ELF-1 (cell line): ENCODE data around the gene DNM2.
A peak's percentile ranks its signal among the peaks of the same experiment; 100 is the strongest.
"Not testable (repeated sequence)": the region's sequence is repeated elsewhere in the genome, so short reads cannot be mapped to it uniquely, and the experiment has no call there.

ENCODE experiments used
- DNase-seq: peaks from one replicate; pipeline ENCODE4 v3.0.0-alpha.2; 2016; ENCODE audit warnings: low read depth, low spot score

Gene DNM2

GRCh38 chr19:10835754-10836478 lies 118.0 kb downstream of the DNM2 start, which contains the start of gene TMED1:
Gene TMED1 (minus strand): TSS chr19:10836212. CDS start chr19:10836191, 21 bp downstream.
- peak; percentile 100 for DNase-seq

GRCh38 chr19:10836479-10837330 lies 118.8 kb downstream of the DNM2 start:
- no peak for DNase-seq

DNA sequence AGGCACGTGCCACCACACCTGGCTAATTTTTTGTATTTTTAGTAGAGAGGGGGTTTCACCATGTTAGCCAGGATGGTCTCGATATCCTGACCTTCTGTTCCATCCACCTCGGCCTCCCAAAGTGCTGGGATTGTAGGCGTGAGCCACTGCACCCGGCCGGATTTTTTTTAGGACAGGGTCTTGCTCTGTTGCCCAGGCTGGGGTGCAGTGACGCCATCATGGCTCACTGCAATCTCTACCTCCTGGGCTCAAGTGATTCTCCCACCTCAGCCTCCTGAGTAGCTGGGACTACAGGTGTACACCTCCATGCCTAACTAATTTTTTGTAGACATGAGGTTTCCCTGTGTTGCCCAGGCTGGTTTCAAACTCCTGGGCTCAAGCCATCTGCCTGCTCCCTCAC lies 119.8 kb downstream of the DNM2 start:
- not testable (repeated sequence) for DNase-seq

- no peak for DNase-seq
Measured at GRCh38 chr19:10838377-10838776, 120.5 kb downstream of the DNM2 start.

- no peak for DNase-seq
Measured at GRCh38 chr19:10839114-10840050, 121.5 kb downstream of the DNM2 start.

DNA sequence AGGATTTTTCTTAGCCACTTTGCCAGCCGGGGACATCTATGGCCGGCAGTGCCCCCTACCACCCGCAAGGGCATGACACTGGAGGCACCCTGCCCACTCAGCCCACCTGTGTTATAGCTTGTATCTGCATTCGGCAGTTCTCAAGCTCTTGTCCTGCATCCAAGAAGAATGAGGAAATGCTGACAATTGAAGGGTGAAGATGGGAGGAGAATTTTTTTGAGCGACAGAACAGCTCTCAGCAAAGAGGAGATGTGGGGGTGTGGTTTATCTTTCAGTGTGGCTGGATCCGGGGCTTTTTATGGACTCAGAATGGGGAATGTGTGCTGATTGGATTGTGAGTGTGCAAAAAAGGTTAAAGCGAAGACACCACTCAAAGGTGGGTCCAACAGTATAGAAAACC lies 124.9 kb downstream of the DNM2 start:
- no peak for DNase-seq

- no peak for DNase-seq
Measured at GRCh38 chr19:10846500-10847202, 128.8 kb downstream of the DNM2 start.

GRCh38 chr19:10848230-10848856 lies 130.5 kb downstream of the DNM2 start, which contains the start of gene C19orf38:
Gene C19orf38 (plus strand): TSS chr19:10848415. CDS start chr19:10848509, 94 bp downstream.
- no peak for DNase-seq

DNA sequence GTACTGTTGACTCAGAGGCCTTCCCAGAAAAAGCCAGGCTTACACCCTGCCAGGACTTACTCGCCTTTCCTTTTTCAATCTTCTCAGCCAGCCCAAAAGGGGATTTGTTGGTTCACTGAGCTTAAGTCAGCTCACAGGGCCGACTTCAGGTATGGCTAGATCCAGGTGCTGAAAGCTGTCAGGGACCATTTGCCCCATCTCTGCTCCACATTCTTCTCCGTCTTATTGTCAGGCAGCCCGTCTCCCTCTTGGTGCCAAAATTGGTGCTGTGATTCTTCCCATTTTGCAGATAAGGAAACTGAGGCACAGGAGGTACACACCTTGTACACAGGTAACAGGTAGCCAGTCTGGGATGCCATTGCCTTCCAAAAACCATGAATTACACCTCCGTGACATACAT lies 132.8 kb downstream of the DNM2 start:
- DNase-seq = no peak

- no peak for DNase-seq
Measured at GRCh38 chr19:10852098-10852800, 134.4 kb downstream of the DNM2 start.

- no peak for DNase-seq
Measured at GRCh38 chr19:10852941-10853340, 135.1 kb downstream of the DNM2 start.

DNA sequence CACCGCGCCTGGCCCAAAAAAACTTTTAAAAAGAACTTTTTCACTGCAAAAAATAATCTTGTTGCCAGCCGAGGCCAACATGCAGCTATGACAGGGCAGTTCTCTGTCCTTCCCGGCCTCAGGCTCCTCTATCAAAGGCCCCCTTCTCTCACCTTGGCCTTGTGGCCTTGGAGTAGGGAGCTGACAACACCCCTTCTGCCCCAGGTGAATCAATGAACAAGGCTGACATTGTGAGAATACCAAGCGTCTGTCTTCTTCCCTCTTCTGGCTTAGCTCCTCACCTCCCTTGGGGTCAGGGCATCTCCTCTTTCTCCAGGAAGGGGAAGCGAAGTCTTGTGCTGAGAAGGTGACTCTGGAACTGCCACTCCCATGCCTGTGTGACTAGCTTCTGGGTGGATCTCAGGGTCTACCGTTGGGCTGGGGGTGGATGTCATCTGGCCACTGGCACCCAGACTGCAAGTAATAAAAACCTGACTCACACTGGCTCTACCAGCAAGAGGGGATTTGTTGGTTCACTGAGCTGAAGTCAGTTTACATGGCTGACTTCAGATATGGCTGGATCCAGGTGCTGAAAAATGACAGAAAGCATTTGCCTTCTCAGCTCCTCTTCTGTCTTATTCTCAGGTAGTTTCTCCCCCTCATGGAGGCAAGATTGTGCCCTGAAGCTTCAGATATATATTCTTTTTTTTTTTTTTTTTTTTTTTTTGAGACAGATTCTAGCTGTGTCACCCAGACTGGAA lies 136.6 kb downstream of the DNM2 start:
- no peak for DNase-seq

GRCh38 chr19:10855879-10856522 lies 138.1 kb downstream of the DNM2 start:
- DNase-seq = peak; percentile 53

DNA sequence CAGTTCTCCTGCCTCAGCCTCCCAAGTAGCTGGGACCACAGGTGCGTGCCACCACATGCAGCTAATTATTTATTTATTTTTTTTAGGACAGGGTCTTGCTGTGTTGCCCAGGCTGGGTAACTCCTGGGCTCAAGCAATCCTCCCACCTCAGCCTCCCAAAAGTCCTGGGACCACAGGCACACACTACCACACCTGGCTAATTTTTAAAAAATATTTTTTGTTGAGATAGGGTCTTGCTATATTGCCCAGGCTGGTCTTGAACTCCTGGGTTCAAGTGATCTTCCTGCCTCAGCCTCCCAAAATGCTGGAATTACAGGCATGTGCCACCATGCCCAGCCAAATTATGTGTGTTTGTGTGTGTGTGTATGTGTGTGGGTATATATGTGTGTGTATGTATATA lies 139.0 kb downstream of the DNM2 start:
- DNase-seq = not testable (repeated sequence)

- no peak for DNase-seq
Measured at GRCh38 chr19:10858204-10858828, 140.4 kb downstream of the DNM2 start.

DNA sequence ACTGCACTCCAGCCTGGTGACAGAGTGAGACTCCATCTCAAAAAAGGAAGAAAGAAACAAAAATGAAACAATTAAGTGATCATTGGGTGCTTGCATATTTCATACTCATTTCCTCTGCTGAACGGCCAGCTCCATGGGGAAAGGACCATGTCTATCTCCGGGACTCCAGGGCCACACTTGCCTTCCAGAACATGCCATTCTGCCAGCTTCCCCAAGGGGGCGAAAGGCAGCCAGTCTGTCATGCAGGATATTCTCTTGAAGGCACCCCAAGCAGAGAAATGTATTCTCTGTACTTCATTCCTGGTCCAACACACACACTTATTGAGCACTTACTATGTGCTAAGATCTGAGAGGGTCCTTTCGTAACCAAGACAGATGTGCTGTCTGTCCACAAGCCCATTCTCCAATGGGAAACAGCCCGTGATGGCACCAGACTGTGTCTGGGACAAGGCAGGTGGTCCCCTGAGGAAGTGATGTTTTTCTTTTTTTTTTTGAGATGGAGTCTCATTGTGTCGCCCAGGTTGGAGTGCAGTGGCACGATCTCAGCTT lies 143.3 kb downstream of the DNM2 start:
- peak; percentile 69 for DNase-seq

- no peak for DNase-seq
Measured at GRCh38 chr19:10862561-10863106, 144.8 kb downstream of the DNM2 start.
